ENCODE data around the gene MMP27.
A peak's percentile ranks its signal among the peaks of the same experiment; 100 is the strongest.

MMP27 gene

GRCh38 chr11:102669664-102670063 lies 35.9 kb downstream of the MMP27 start:
- no peak for TF ChIP-seq EGR1 (IDR thresholded peaks at IDR 0.05)
- no peak for TF ChIP-seq TAF1 (IDR thresholded peaks at IDR 0.05; ENCODE audit: low read depth)
- no peak for TF ChIP-seq MAX (IDR thresholded peaks at IDR 0.05)
- no peak for TF ChIP-seq USF1 (IDR thresholded peaks at IDR 0.05)
- TF ChIP-seq TCF12 (IDR thresholded peaks at IDR 0.05; ENCODE audit: low read depth): no peak
- TF ChIP-seq FOXM1 (IDR thresholded peaks at IDR 0.05; ENCODE audit: borderline replicate concordance, low read depth): no peak
- TF ChIP-seq TEAD4 (IDR thresholded peaks at IDR 0.05): no peak
- no peak for TF ChIP-seq CEBPB (IDR thresholded peaks at IDR 0.05)
- no peak for TF ChIP-seq RAD21 (IDR thresholded peaks at IDR 0.05; ENCODE audit: low read depth)
- no peak for TF ChIP-seq REST (IDR thresholded peaks at IDR 0.05; ENCODE audit: low read depth)
- no peak for TF ChIP-seq CREB1 (IDR thresholded peaks at IDR 0.05; ENCODE audit: low read depth)
- TF ChIP-seq NFIC (IDR thresholded peaks at IDR 0.05): no peak
- TF ChIP-seq EP300 (IDR thresholded peaks at IDR 0.05; ENCODE audit: borderline replicate concordance): no peak
- TF ChIP-seq YY1 (IDR thresholded peaks at IDR 0.05; ENCODE audit: low read depth): no peak
- no peak for TF ChIP-seq ZBTB7A (IDR thresholded peaks at IDR 0.05; ENCODE audit: low read depth)

GRCh38 chr11:102666331-102666957 lies 39.1 kb downstream of the MMP27 start:
- no peak for TF ChIP-seq EP300 (IDR thresholded peaks at IDR 0.05; ENCODE audit: borderline replicate concordance)
- TF ChIP-seq TCF12 (IDR thresholded peaks at IDR 0.05; ENCODE audit: low read depth): no peak
- peak; percentile 86 for TF ChIP-seq RAD21 (IDR thresholded peaks at IDR 0.05; ENCODE audit: low read depth)
- no peak for TF ChIP-seq EGR1 (IDR thresholded peaks at IDR 0.05)

- TF ChIP-seq ZBTB7A (IDR thresholded peaks at IDR 0.05; ENCODE audit: low read depth) (no peak), RAD21 (IDR thresholded peaks at IDR 0.05; ENCODE audit: low read depth) (peak; percentile 14; the same call in 1 of the 2 replicates)
Observed at GRCh38 chr11:102664001-102664752, 41.4 kb downstream of the MMP27 start.

- TF ChIP-seq CEBPB (IDR thresholded peaks at IDR 0.05) (no peak), MAX (IDR thresholded peaks at IDR 0.05) (no peak), CREB1 (IDR thresholded peaks at IDR 0.05; ENCODE audit: low read depth) (no peak), REST (IDR thresholded peaks at IDR 0.05; ENCODE audit: low read depth) (no peak), ZBTB7A (IDR thresholded peaks at IDR 0.05; ENCODE audit: low read depth) (no peak), EGR1 (IDR thresholded peaks at IDR 0.05) (no peak), RAD21 (IDR thresholded peaks at IDR 0.05; ENCODE audit: low read depth) (no peak), FOXM1 (IDR thresholded peaks at IDR 0.05; ENCODE audit: borderline replicate concordance, low read depth) (no peak), TAF1 (IDR thresholded peaks at IDR 0.05; ENCODE audit: low read depth) (no peak), NFIC (IDR thresholded peaks at IDR 0.05) (no peak), TEAD4 (IDR thresholded peaks at IDR 0.05) (no peak), EP300 (IDR thresholded peaks at IDR 0.05; ENCODE audit: borderline replicate concordance) (no peak)
Observed at GRCh38 chr11:102662607-102663006, 43.0 kb downstream of the MMP27 start.

- no peak for TF ChIP-seq EP300 (IDR thresholded peaks at IDR 0.05; ENCODE audit: borderline replicate concordance)
Observed at GRCh38 chr11:102661040-102661439, 44.5 kb downstream of the MMP27 start.

- no peak for TF ChIP-seq RAD21 (IDR thresholded peaks at IDR 0.05; ENCODE audit: low read depth)
- no peak for TF ChIP-seq TCF12 (IDR thresholded peaks at IDR 0.05; ENCODE audit: low read depth)
Observed at GRCh38 chr11:102656528-102656927, 49.0 kb downstream of the MMP27 start.

GRCh38 chr11:102655547-102655946 lies 50.0 kb downstream of the MMP27 start:
- TF ChIP-seq CREB1 (IDR thresholded peaks at IDR 0.05; ENCODE audit: low read depth): no peak
- TF ChIP-seq FOXM1 (IDR thresholded peaks at IDR 0.05; ENCODE audit: borderline replicate concordance, low read depth): no peak
- no peak for TF ChIP-seq TAF1 (IDR thresholded peaks at IDR 0.05; ENCODE audit: low read depth)
- TF ChIP-seq CEBPB (IDR thresholded peaks at IDR 0.05): no peak
- no peak for TF ChIP-seq REST (IDR thresholded peaks at IDR 0.05; ENCODE audit: low read depth)
- TF ChIP-seq YY1 (IDR thresholded peaks at IDR 0.05; ENCODE audit: low read depth): no peak
- no peak for TF ChIP-seq TEAD4 (IDR thresholded peaks at IDR 0.05)
- TF ChIP-seq USF1 (IDR thresholded peaks at IDR 0.05): no peak
- TF ChIP-seq EP300 (IDR thresholded peaks at IDR 0.05; ENCODE audit: borderline replicate concordance): no peak
- TF ChIP-seq TCF12 (IDR thresholded peaks at IDR 0.05; ENCODE audit: low read depth): no peak
- no peak for TF ChIP-seq NFIC (IDR thresholded peaks at IDR 0.05)
- no peak for TF ChIP-seq RAD21 (IDR thresholded peaks at IDR 0.05; ENCODE audit: low read depth)
- TF ChIP-seq ZBTB7A (IDR thresholded peaks at IDR 0.05; ENCODE audit: low read depth): no peak

Measured in Ishikawa (cell line).